ENCODE measurements around the gene NEURL3.
"Not testable (repeated sequence)": the region's sequence is repeated elsewhere in the genome, so short reads cannot be mapped to it uniquely, and the experiment has no call there.

Gene NEURL3, protein sequence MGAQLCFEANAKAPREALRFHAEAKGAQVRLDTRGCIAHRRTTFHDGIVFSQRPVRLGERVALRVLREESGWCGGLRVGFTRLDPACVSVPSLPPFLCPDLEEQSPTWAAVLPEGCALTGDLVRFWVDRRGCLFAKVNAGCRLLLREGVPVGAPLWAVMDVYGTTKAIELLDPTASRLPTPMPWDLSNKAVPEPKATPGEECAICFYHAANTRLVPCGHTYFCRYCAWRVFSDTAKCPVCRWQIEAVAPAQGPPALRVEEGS

GRCh38 chr2:96505231-96505889, at the start of gene NEURL3:
Gene NEURL3 (minus strand): TSS chr2:96505357. CDS start chr2:96505286, 71 bp downstream.
- DNase-seq (ENCODE audit: low read depth) = no peak

GRCh38 chr2:96554293-96555145, 49.4 kb upstream of the NEURL3 start:
- peak; percentile 62 for DNase-seq (ENCODE audit: low read depth)

- not testable (repeated sequence) for DNase-seq (ENCODE audit: low read depth)
These were observed 48.8 kb upstream of the NEURL3 start for GRCh38 chr2:96553957-96554292.

DNA sequence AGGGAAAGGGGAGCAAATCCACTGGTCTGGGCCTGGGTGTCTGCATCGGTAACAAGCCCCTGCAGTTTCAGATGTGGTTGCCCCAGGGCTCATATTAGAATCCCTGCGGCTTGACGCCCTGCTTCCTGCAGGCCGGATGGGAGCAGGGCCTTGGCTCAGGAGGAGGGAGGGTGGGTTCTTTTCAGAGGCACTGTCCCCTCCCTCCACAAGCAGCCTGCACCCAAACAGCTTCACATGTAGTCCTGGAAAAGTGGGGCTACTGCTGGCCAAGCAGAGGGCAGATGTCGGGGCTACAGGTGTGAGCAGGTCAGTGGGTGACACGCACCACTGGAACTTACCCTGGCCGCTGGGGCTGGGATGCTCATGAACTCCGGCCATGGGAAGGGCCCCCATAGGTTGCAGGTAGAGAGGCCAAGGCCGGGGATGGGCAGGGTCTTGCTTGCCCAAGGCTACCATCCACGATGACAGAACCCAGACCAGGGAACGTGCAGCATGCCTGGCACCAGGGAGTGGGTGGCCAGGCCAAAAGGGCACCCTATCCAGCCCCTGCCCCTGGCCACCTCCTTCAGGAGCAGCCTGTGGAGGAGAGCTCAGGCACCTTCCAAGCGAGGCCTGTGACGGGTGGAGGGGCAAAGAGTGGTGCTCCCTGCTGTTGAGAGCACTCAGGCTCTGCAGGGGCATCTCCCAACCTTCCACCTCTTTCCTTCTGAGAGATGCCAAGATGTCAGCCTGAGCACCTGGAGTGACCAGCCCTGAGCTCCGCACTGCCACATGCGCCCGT, 48.2 kb upstream of the NEURL3 start:
- no peak for DNase-seq (ENCODE audit: low read depth)

DNA sequence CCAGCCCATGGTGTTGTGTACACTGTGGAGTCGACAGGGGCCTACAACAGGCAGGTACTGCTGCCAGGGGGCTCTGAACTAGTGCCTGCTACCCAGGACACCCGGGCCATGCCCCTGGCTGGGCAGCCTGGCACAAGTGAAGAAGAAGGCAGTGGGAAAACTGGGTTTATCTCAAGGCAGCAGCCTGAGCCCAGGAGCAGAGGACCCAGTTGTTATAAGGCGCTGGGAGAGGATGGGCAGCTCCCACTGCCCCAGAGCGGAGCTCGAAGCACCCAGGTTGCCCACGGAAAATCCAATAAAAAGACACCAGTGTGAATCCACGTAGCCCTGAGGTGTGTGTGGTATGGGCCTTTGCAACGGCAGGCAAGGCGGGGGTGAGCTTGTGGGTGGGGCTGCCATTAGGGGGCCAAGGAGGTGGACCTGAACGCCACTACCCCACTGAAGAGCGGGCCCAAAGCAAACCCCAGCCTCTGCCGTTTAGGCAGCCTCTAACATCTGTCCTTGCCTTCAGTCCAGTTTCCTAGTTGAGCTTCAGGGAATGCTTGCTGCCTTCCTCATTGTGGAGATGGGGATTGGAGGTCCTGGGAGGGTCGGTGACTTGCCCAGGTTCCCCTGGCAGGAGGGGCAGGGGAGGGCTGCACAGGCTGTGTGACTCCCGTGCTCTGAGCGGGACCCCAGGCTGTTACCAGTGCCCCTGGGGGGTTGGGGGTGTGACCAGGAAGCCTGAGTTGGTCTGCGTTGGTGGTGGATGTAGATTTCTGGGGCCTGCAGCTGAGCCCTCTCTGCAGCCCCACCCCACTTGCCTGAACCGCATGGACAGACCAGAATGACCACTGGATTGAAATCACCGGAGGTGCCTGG, 47.4 kb upstream of the NEURL3 start:
- no peak for DNase-seq (ENCODE audit: low read depth)

DNA sequence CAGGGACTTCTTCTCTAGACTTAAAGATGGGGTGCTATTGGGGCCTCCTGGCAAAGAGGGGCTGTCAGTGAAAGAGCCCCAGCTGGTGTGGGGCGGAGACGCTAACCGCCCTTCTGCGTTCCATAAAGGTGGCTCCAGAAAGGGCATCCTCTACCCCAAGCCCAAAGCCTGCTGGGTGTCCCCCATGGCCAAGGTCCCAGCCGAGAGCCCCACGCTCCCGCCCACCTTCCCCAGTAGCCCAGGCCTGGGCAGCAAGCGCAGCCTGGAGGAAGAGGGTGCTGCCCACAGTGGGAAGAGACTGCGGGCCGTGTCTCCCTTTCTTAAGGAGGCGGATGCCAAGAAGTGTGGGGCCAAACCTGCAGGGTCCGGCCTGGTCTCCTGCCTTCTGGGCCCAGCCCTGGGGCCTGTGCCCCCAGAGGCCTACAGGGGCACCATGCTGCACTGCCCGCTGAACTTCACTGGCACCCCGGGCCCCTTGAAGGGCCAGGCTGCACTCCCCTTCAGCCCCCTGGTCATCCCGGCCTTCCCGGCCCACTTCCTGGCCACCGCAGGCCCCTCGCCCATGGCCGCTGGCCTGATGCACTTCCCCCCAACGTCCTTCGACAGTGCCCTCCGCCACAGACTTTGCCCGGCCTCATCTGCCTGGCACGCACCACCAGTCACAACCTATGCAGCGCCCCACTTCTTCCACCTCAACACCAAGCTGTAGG, 46.6 kb upstream of the NEURL3 start:
- no peak for DNase-seq (ENCODE audit: low read depth)

- no peak for DNase-seq (ENCODE audit: low read depth)
These were observed 45.8 kb upstream of the NEURL3 start for GRCh38 chr2:96550787-96551604.

- no peak for DNase-seq (ENCODE audit: low read depth)
These were observed 45.0 kb upstream of the NEURL3 start for GRCh38 chr2:96549967-96550786.

DNA sequence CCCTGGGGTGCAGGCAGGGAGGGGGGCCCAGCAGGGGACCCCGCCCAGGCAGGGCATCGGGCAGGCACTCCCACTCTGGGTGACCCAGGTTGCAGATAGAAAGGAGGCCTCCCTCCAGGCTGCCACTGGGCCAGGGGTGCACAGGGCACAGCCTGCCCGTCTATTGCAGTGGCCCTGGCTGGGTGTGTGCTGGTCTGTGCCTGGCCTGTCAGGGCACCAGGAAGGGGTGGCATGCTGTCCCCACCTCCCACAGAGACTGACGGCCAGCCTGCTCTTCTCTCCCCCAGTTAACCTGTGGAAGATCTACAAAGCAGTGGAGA, 44.3 kb upstream of the NEURL3 start:
- no peak for DNase-seq (ENCODE audit: low read depth)

- DNase-seq (ENCODE audit: low read depth) = no peak
These were observed 43.7 kb upstream of the NEURL3 start for GRCh38 chr2:96548558-96549465.

DNA sequence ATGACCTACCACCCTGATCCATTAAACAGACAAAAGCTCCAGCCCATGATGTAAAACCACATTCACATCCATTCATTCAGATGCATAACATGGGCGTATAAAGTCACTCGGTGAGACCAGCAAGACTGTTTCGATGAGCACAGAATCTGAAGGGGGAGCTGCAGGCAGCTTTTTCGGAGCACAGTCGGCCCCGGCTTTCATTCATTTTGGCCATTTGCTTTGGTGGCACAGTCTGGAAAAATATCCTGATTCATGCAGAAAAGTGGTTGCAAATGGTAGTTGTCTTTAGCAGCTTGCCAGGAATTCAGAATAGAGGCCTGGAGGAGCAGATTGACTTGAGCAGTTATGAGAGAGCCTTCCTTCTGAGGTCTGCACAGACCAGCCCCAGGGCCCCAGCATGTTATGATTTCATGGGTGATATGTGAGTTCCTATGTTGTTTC, 42.6 kb upstream of the NEURL3 start:
- no peak for DNase-seq (ENCODE audit: low read depth)

- DNase-seq (ENCODE audit: low read depth) = no peak
These were observed 42.1 kb upstream of the NEURL3 start for GRCh38 chr2:96547203-96547641.

- DNase-seq (ENCODE audit: low read depth) = no peak
These were observed 41.6 kb upstream of the NEURL3 start for GRCh38 chr2:96546797-96547196.

DNA sequence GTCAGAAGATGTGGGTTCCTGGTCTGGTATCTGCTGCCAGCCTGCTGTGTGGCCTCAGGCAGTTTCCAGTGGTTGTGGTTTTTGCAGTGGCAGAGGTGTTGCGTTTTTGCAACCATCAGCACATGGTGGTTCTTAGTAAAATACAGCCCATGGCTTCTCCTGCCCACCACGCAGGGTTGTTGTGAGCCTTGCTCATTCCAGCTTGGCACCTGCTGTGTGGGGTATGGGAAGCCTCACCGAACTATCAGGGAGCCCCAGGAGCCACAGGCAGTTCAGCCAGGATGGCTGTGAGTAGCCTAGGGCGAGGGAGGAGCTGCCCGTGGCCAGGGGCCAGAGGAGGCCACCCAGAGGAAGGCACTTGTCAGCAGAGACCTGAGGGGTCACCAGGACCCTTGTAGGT, 41.2 kb upstream of the NEURL3 start:
- DNase-seq (ENCODE audit: low read depth) = no peak

GRCh38 chr2:96542357-96542977, 37.3 kb upstream of the NEURL3 start:
- no peak for DNase-seq (ENCODE audit: low read depth)

GRCh38 chr2:96541398-96542152, 36.4 kb upstream of the NEURL3 start:
- DNase-seq (ENCODE audit: low read depth) = no peak

GRCh38 chr2:96540136-96540535, 35.0 kb upstream of the NEURL3 start:
- DNase-seq (ENCODE audit: low read depth) = no peak
